GM18858 (cell line): Measurements from ENCODE around the gene RNU5B-1.

ENCODE experiments used
- ATAC-seq: cut with Tn5 transposase; IDR thresholded peaks from one replicate; pipeline ENCODE4 v1.9.1; 2021; ENCODE audit not compliant: unreplicated experiment

Gene RNU5B-1

DNA sequence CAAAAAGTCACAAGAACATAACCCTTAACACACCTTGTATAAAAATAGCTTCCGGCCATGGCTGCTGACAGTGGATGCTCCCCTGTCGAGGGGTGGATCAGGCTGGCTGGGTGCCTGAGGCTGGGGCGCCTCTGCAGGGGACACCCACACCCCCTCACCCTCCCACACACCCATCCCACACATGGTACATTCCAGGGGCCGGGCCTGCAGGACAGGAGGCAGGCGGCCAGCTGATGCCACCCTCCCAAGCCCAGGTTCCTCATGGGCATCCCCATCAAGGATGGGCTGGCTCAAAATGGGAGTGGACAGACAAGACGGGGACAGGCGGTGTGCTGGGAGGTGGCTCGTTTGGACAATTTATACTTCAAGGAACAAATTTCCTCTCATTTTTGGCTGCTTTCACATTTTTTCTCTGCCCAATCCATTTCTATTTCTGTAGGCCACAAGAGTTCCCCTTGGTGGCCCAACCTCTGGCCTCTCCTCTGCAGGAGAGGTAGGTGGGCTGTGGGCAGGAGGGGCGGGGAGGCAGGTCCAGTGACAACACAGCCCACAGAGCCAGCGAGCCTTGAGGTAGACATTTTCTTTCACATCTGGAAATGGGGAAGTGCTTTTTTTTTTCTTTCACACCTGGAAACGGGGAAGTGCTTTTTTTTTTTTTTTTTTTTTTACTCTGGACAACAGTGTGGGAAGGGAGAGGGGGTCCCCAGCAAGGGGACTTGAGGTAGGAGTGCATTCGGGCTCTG lies 23.3 kb downstream of the RNU5B-1 start:
- ATAC-seq = no peak

- no peak for ATAC-seq
Measured at GRCh38 chr15:65328506-65329287, 24.2 kb downstream of the RNU5B-1 start.

- ATAC-seq = no peak
Measured at GRCh38 chr15:65329288-65329983, 25.0 kb downstream of the RNU5B-1 start.

DNA sequence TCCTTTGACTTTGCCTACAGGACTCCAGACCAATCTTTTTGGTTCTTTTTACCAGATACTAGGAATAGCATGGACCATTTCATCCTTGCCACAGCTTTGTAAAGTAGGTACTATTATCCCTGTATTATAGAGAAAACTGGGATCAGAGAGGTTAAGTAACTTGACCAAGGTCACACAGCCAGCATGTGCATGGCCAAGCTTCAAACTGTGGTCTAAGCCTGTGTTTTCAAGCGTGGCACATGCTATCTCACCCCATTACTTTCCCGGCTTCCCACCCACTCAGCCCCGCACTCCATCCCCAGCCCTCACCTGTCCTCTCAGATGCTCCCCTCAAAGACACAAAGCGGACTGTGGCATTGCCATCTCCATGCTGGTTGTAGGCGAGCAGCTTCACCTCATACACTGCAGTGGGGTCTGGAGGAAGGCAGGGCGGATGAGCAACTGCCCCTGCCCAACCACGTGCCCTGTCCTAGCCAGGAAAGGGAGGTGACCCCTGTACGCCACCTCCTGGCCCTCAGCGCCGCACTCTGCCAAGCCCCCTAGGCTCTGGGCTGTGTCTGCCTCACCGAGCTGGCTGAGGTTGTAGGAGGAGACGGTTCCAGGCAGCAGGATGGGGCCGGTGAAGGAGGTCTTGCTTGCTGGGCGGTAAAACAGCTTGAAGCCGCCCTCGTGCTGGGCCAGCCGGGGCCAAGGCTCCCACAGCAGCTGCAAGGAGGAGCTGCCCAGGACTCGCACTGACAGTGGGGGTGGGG lies 25.7 kb downstream of the RNU5B-1 start:
- ATAC-seq = no peak

DNA sequence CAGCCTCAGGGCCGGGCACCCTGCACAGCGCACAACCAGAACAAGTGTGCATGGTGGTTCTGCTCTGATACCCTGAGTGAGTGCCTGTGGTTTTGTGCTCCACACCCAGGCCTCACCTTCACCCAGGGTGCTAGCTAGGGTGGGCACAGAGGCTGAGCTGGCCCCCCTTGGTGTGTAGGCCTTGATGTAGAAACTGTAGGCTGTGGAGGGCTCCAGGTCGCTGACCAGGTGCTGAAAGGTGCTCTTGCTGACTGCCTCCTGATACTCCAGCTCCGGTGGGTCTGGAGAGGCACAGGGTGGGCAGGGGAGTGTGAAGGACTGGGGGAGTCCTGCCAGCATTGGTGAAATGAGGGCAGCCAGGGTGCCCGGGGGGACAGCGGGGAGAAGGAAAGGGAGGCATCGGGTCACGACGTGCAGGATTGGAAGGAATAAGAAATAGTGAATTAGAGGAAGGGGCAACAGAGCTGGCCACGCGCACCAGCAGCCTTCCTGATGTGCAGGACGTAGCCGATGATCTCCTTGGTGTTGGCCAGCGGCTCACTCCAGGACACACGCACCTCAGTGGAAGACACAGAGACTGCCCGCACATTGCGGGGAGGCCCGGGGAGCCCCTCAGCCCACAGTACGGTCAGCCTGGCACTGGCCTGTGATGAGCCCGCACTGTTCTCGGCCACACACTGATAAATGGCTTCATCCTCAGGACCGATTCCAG lies 26.6 kb downstream of the RNU5B-1 start:
- ATAC-seq = no peak

- ATAC-seq = no peak
Measured at GRCh38 chr15:65331811-65332210, 27.3 kb downstream of the RNU5B-1 start.

GRCh38 chr15:65332391-65333147 lies 28.1 kb downstream of the RNU5B-1 start:
- no peak for ATAC-seq

- ATAC-seq = no peak
Measured at GRCh38 chr15:65333148-65333820, 28.8 kb downstream of the RNU5B-1 start.

DNA sequence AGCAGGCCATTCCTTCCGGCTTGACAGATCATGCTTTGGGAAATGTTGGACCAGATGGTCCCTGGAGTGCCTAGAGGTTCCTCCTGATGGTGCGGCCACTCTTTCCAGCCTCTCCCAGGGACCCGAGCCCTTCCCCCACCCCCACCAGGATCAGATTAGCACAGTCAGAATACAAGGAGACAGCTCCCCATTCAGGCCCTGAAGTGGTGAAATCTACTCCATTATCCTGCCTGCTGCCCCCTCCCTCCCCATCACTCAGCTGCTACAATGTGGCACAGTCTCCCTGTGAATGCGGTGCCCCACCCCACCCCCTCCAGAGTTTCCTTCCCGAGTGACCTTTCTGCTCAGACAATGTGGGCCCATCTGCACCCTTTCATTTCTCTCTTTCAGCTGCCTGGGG lies 29.4 kb downstream of the RNU5B-1 start:
- ATAC-seq = no peak

- no peak for ATAC-seq
Measured at GRCh38 chr15:65334586-65335231, 30.2 kb downstream of the RNU5B-1 start.

GRCh38 chr15:65335278-65336055 lies 31.0 kb downstream of the RNU5B-1 start:
- no peak for ATAC-seq

DNA sequence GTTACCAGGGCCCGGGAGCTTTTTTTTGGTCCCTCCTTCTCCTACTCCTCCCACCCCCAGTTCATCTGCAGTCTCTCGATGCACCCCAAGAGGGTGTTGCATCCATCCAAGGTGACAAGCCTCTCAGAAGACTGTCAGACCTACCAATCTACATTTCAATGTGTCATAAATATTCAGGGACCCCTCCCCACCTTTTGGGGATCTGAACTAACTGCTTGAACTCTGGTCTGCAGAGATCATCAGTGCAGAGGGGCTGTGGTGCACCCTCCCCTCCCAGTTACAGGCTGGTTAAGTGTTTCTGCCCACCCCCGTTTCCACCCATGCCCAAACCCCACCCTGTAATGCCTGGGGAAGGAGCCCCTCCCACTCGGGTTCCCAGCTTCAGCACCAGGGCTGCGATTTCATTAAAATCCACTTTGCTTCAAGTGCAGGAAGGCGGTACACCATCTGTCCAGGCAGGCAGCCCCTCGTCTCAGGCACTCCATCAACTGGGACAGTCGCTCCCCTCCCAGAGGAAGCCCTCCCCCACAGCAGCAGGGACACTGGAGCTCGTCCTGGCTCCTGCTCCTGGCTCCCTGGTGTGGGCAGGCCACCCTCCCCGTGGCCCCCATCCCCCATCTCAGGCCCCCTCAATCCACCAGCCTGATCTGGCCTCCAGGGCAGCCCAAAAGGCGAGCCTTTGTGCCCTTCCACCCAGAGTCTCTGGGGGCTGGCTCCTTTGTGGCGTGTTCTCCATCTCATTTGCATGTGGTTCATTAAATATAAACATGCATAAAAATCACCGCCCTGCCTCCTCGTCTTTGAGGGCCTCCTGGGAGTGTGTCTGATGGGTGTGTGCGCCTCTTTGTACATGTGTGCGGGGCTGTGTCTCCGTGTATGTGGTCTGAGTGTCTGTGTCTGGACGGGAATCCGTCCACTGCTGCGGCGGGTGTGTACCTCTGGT lies 32.3 kb downstream of the RNU5B-1 start:
- no peak for ATAC-seq

GRCh38 chr15:65337436-65338070 lies 33.1 kb downstream of the RNU5B-1 start:
- ATAC-seq = no peak

DNA sequence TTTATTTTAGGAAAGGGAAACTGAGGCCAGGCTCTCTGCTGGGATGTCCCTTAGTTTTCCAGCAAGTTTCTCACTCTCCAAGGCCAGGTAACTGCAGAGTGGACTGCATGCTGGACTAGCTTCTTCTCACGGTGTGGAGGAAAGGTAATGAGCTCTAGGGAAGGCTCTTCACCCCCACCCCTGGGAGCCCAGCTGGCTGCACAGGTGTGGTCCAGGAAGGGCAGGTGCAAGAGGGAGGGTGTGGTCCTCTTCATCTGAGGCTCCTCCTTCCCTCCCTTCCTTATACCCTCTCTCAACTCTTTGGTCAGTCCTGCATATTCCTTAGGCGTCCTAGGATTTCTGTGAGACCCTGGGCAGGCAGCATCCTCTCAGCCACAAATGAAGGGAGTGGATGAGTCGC lies 33.9 kb downstream of the RNU5B-1 start:
- no peak for ATAC-seq

- ATAC-seq = no peak
Measured at GRCh38 chr15:65338823-65339222, 34.3 kb downstream of the RNU5B-1 start.

DNA sequence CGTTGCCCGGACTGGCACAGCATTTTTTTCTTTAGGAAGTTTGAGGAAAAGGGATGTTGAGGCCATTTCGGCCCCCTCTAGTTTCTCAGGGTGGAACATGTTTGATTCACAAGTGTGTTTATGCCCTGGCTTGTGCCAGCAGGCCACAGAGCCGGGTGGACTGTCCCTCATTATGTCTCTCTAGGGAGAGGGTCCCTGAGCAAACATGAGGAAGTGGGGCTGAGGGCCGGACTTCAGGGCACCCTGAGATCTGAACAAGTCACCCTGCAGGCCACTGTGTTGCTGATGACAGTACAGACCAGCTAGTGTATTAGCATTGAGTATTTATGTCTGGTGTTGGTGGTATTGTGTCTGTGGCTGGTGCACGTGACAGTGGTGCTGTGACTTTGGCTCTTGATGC lies 34.9 kb downstream of the RNU5B-1 start:
- ATAC-seq = no peak
